BE2C (cell line): ENCODE results near the gene ZFPL1.

ENCODE experiments used
- DNase-seq: peaks from one replicate; pipeline ENCODE4 v3.0.0-alpha.2; 2020
- H3K27me3 ChIP-seq: fragments of 250-450 bp; sonication (Bioruptor Pico); 2 replicates; pipeline ENCODE4 v1.5.1; 2020; ENCODE audit warnings: mild to moderate bottlenecking
- H3K36me3 ChIP-seq: fragments of 250-450 bp; sonication (Bioruptor Pico); 2 replicates; pipeline ENCODE4 v1.5.1; 2020; ENCODE audit warnings: mild to moderate bottlenecking
- H3K4me1 ChIP-seq: fragments of 250-450 bp; sonication (Bioruptor Pico); 2 replicates; pipeline ENCODE4 v1.5.1; 2020
- H3K4me3 ChIP-seq: 2 replicates; pipeline ENCODE4 v1.5.1; 2011; ENCODE audit warnings: low read depth, low read length
- H3K9me3 ChIP-seq: fragments of 250-450 bp; sonication (Bioruptor Pico); 2 replicates; pipeline ENCODE4 v1.5.1; 2020
- CTCF ChIP-seq: IDR thresholded peaks from 2 replicates; pipeline ENCODE4 v1.5.1; 2012; ENCODE audit warnings: mild to moderate bottlenecking, low read depth, low read length

The ZFPL1 gene

GRCh38 chr11:65047581-65048422 lies 36.2 kb upstream of the ZFPL1 start:
- DNase-seq: no peak
- TF ChIP-seq CTCF: no peak
- H3K4me1 ChIP-seq: no peaks in the 10 kb centered on the region
- H3K27me3 ChIP-seq: no peaks in the 10 kb centered on the region
- no peaks in the 10 kb centered on the region for H3K9me3 ChIP-seq
- H3K4me3 ChIP-seq: no peak overlapping the region
- no peaks in the 10 kb centered on the region for H3K36me3 ChIP-seq

- H3K4me3 ChIP-seq: no peak overlapping the region
- no peaks in the 10 kb centered on the region for H3K27me3 ChIP-seq
- no peaks in the 10 kb centered on the region for H3K4me1 ChIP-seq
- TF ChIP-seq CTCF: no peak
- no peaks in the 10 kb centered on the region for H3K36me3 ChIP-seq
- no peak for DNase-seq
- H3K9me3 ChIP-seq: no peaks in the 10 kb centered on the region
Observed at GRCh38 chr11:65051398-65051858, 32.6 kb upstream of the ZFPL1 start.

- no peak for TF ChIP-seq CTCF
- Histone ChIP-seq H3K4me1 (no peaks in the 10 kb centered on the region), H3K27me3 (no peaks in the 10 kb centered on the region)
Observed at GRCh38 chr11:65053827-65054508, 30.1 kb upstream of the ZFPL1 start.

GRCh38 chr11:65055538-65055937 lies 28.5 kb upstream of the ZFPL1 start:
- no peak for DNase-seq
- Histone ChIP-seq H3K9me3 (no peaks in the 10 kb centered on the region), H3K36me3 (no peaks in the 10 kb centered on the region), H3K4me1 (no peaks in the 10 kb centered on the region), H3K4me3 (no peak overlapping the region), H3K27me3 (no peaks in the 10 kb centered on the region)
- no peak for TF ChIP-seq CTCF

More at GRCh38 chr11:65053827-65054508, 30.1 kb upstream of the ZFPL1 start:
- H3K4me3 ChIP-seq: no peak overlapping the region
- no peaks in the 10 kb centered on the region for H3K36me3 ChIP-seq
- no peak for DNase-seq
- no peaks in the 10 kb centered on the region for H3K9me3 ChIP-seq

GRCh38 chr11:65056999-65057398 lies 27.0 kb upstream of the ZFPL1 start:
- Histone ChIP-seq H3K36me3 (no peaks in the 10 kb centered on the region), H3K4me1 (no peaks in the 10 kb centered on the region), H3K4me3 (no peak overlapping the region), H3K27me3 (no peaks in the 10 kb centered on the region), H3K9me3 (no peaks in the 10 kb centered on the region)
- DNase-seq: no peak
- no peak for TF ChIP-seq CTCF

GRCh38 chr11:65057526-65057925 lies 26.5 kb upstream of the ZFPL1 start:
- Histone ChIP-seq H3K36me3 (no peaks in the 10 kb centered on the region), H3K9me3 (no peaks in the 10 kb centered on the region), H3K4me1 (no peaks in the 10 kb centered on the region), H3K4me3 (no peak overlapping the region), H3K27me3 (no peaks in the 10 kb centered on the region)
- DNase-seq: no peak
- no peak for TF ChIP-seq CTCF
